MG63 (cell line): ENCODE measurements around the gene NMT2. TPM values are rescaled to one million over a fixed set of nuclear protein-coding genes. Genes with fewer than 3 reads are reported as not detected.

Source experiments
- DNase-seq: peaks from one replicate; pipeline ENCODE4 v3.0.0-alpha.2; 2020
- H3K27me3 ChIP-seq: fragments of 250-450 bp; sonication (Bioruptor Pico); 2 replicates; pipeline ENCODE4 v1.5.1; 2020; ENCODE audit warnings: mild to moderate bottlenecking, moderate library complexity
- H3K36me3 ChIP-seq: fragments of 250-450 bp; sonication (Bioruptor Pico); 2 replicates; pipeline ENCODE4 v1.5.1; 2020; ENCODE audit warnings: mild to moderate bottlenecking, moderate library complexity
- H3K4me3 ChIP-seq: fragments of 250-450 bp; sonication (Bioruptor Pico); 2 replicates; pipeline ENCODE4 v1.5.1; 2020; ENCODE audit warnings: mild to moderate bottlenecking, moderate library complexity
- H3K9me3 ChIP-seq: fragments of 250-450 bp; sonication (Bioruptor Pico); 2 replicates; pipeline ENCODE4 v1.5.1; 2020; ENCODE audit warnings: mild to moderate bottlenecking, moderate library complexity
- total RNA-seq: library from RNA; depleted of rRNA; stranded (reverse); fragments of >200 nt; shearing (Covaris generic); gene quantifications from 2 replicates; pipeline ENCODE4 v1.2.3, GENCODE V29; 2014; ENCODE audit warnings: low replicate concordance

Gene NMT2
- total RNA-seq, 1 experiment from 2014 or later, result 115 TPM

- Histone ChIP-seq H3K27me3 (no peaks in the 10 kb centered on the region), H3K4me3 (no peak overlapping the region)
- no peak for DNase-seq
Observed at GRCh38 chr10:15189133-15189885, 20.8 kb upstream of the NMT2 start.

DNA sequence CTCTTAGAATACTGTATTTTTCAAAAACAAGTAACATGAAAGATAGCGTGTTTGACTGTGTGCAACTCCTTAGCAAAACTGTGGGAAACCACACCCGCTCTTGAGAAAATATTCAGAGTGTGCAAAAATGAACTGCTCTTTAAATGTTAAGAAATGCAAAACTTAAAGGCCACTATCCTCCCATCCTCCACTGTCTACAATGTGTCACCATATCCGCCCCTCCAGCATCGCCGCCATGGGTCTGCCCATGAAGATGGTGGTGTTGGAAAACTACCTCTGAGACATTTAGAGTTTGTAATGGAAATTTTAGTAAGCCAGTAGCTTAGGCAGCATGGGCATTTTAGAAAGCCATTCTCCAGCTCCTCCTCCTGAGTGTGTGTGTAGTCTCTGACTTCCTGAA is 20.1 kb upstream of the NMT2 start:
- H3K36me3 ChIP-seq, result no peaks in the 10 kb centered on the region
- H3K27me3 ChIP-seq, result no peaks in the 10 kb centered on the region
- no peak overlapping the region for H3K4me3 ChIP-seq
- H3K9me3 ChIP-seq, result peaks cover 4% of the 10 kb centered on the region; the same call in 1 of the 2 replicates
- no peak for DNase-seq

More at GRCh38 chr10:15189133-15189885, 20.8 kb upstream of the NMT2 start:
- Histone ChIP-seq H3K36me3 (no peaks in the 10 kb centered on the region), H3K9me3 (peaks cover 4% of the 10 kb centered on the region; the same call in 1 of the 2 replicates)

DNA sequence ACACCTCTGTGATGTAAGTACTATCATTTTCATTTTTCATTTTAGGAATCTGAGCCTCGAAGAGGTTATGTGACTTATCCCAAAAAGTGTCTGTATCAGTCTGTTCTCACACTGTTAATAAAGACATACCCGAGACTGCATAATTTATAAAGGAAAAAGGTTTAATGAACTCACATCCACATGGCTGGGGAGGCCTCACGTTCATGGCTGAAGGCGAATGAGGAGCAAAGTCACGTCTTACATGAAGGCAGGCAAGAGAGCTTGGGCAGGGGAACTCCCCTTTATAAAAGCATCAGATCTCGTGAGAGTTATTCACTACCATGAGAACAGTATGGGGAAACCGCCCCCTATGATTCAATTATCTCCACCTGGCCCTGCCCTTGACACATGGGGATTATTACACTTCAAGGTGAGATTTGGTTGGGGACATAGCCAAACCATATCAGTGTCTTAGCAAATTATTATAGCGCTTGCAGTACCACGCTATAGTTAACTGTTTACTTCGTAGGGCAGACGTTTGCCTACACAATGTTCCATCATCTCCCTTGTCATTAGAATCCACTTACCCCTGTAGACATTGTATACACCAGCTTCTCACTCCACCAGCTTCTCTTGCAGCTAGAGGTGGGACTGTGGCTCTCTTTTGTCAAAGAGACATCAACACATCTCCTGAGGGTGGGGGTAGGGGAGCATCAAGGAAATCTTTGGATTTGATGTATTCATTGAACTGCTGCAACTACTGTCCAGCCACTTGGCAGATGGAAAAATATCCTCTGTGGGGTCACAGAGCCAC is 15.4 kb upstream of the NMT2 start:
- Histone ChIP-seq H3K36me3 (no peaks in the 10 kb centered on the region), H3K9me3 (peaks cover 4% of the 10 kb centered on the region; the same call in 1 of the 2 replicates), H3K4me3 (no peak overlapping the region), H3K27me3 (no peaks in the 10 kb centered on the region)
- DNase-seq, result no peak

GRCh38 chr10:15182540-15183207 is 14.2 kb upstream of the NMT2 start:
- no peak for DNase-seq
- Histone ChIP-seq H3K27me3 (no peaks in the 10 kb centered on the region), H3K9me3 (peaks cover 4% of the 10 kb centered on the region; the same call in 1 of the 2 replicates), H3K36me3 (no peaks in the 10 kb centered on the region), H3K4me3 (no peak overlapping the region)

DNA sequence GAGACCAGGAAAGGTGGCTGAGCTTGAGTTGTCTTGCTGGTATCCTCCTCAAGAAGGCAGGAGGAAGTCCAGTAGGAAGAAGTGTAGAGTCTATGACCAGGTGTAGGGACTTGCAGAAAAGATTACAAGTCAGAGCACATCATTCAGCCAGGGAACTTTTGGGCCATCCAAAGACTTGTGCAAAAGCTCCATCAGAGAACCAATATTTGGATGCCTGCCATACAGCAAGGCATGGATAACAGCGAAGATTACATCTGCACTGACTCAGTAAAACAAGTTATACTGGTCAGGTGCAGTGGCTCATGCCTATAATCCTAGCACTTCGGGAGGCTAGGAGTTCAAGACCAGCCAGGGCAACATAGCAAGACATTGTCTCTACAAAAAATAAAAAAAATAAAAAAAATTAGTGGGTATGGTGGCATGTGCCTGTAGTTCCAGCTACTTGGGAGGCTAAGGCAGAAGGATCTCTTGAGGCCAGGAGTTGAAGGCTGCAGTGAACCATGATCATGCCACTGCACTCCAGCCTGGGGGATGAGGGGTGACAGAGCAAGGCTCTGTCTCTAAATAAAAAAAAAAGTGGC is 13.2 kb upstream of the NMT2 start:
- H3K36me3 ChIP-seq, result no peaks in the 10 kb centered on the region
- DNase-seq, result no peak
- no peak overlapping the region for H3K4me3 ChIP-seq
- no peaks in the 10 kb centered on the region for H3K27me3 ChIP-seq
- H3K9me3 ChIP-seq, result peaks cover 4% of the 10 kb centered on the region; the same call in 1 of the 2 replicates

- DNase-seq, result no peak
- no peaks in the 10 kb centered on the region for H3K9me3 ChIP-seq
Observed at GRCh38 chr10:15180736-15181135, 12.2 kb upstream of the NMT2 start.

GRCh38 chr10:15176269-15176668 is 7.8 kb upstream of the NMT2 start:
- Histone ChIP-seq H3K4me3 (no peak overlapping the region), H3K27me3 (no peaks in the 10 kb centered on the region)

More at GRCh38 chr10:15180736-15181135, 12.2 kb upstream of the NMT2 start:
- Histone ChIP-seq H3K4me3 (no peak overlapping the region), H3K27me3 (no peaks in the 10 kb centered on the region), H3K36me3 (no peaks in the 10 kb centered on the region)

GRCh38 chr10:15175587-15175986 is 7.1 kb upstream of the NMT2 start:
- H3K27me3 ChIP-seq, result no peaks in the 10 kb centered on the region
- DNase-seq, result no peak
- H3K36me3 ChIP-seq, result no peaks in the 10 kb centered on the region
- no peaks in the 10 kb centered on the region for H3K9me3 ChIP-seq
- no peak overlapping the region for H3K4me3 ChIP-seq

More at GRCh38 chr10:15176269-15176668, 7.8 kb upstream of the NMT2 start:
- Histone ChIP-seq H3K9me3 (no peaks in the 10 kb centered on the region), H3K36me3 (no peaks in the 10 kb centered on the region)
- DNase-seq, result no peak

- Histone ChIP-seq H3K27me3 (no peaks in the 10 kb centered on the region), H3K9me3 (no peaks in the 10 kb centered on the region), H3K4me3 (no peak overlapping the region), H3K36me3 (no peaks in the 10 kb centered on the region; the same call in 1 of the 2 replicates)
- no peak for DNase-seq
Observed at GRCh38 chr10:15172306-15172840, 3.9 kb upstream of the NMT2 start.

DNA sequence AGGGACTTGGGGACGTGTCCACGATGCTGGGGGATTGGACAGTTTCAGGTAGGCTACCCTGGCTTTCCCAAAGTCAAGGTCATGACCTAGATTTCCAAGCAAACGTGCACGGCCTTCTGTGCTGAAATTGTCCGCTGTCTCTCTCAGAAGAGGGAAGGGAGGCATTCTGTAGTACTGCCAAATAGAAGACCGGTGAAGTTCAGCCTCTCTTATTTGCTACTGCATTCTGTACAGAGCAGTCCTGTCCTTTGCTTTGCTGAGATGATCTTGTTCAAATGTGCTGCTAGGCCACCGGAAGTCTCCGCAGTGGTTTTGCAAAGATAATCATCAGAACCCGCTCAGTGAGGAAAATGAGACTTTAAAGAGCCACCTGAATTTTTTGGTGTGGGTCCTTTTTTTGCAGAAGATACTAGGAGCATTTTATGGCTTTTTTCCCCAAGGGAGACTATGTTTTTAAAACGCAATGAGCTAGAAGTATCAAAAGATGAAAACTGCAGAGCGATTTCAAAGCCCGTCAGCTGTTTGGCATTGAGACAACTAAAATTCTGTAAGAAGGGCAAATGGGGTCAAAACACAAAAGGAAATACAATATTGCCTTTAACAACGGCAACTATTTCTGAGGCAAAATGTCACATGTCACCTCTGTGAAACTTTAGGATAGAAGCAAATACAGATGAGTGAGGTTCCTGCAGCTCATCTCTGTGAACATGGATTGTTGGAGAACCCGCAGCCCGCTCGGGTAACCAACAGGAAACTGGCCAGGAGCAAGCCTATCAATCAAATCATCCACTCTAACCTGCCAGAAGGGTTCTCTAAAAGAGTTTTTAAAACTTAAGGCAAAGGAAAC is 1.3 kb upstream of the NMT2 start:
- H3K27me3 ChIP-seq, result no peaks in the 10 kb centered on the region
- H3K36me3 ChIP-seq, result peaks cover 8% of the 10 kb centered on the region
- H3K9me3 ChIP-seq, result no peaks in the 10 kb centered on the region
- no peak overlapping the region for H3K4me3 ChIP-seq
- DNase-seq, result no peak

DNA sequence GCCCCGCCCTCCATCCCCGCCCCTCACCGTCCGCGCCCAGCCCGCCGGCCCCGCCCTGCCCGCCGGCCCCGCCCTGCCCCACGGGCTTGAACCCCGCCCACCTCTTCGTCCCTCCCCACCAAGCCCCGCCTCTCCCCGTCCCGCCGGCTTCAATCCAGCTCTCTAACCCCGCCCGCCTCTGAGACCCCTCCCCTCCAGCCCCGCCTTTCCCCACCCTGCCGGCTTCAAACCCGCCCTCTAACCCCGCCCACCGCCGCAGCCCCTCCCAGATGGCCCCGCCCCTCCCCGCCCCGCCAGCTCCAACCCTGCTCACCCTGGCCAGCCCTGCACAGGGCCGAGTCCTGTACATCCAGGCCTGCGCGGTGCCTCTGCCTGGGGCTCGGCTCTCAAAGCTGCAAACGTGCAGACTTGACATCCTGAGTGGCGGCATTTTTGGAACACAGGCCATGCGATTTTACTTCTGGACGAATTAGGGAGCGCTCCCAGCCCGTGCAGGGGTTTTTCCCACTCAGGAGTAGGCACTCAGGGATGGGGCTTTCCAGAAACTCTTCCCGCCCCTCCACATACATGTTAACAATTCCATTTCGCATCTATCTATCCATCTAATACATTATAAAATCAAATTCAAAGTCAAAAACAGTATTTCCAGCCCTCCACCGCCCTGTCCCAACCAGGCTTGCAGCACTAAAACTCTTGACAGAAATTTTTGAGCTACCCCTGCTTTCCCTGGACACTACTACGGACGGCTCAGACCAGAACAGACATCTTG is 477 bp upstream of the NMT2 start:
- Histone ChIP-seq H3K36me3 (peaks cover 15% of the 10 kb centered on the region), H3K4me3 (peak overlapping the region; percentile 16; the same call in 1 of the 2 replicates), H3K9me3 (no peaks in the 10 kb centered on the region), H3K27me3 (no peaks in the 10 kb centered on the region)
- peak; percentile 84 for DNase-seq

- H3K9me3 ChIP-seq, result no peaks in the 10 kb centered on the region
- peak overlapping the region; percentile 95 for H3K4me3 ChIP-seq
- no peaks in the 10 kb centered on the region for H3K27me3 ChIP-seq
- DNase-seq, result peak; percentile 59
- H3K36me3 ChIP-seq, result peaks cover 23% of the 10 kb centered on the region
Observed at GRCh38 chr10:15167411-15168290, 842 bp downstream of the NMT2 start.

DNA sequence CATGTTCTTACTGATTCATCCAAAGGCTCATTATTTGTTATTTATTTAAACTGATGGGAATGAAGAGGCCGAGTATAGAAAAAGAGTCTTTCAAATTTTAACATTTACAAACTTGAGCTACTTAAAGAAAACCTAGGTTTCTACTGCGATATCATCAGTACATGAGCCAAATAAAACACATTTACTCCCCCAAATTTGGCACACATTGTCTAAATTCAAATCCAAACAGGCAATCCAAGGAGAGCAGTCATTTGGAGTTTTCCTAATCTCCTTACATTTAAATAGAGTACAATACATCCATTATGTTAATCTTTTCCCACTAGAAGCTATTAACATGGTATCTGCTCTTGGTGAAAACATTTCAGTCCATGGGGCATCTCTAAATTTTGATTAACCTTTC is 2.2 kb downstream of the NMT2 start:
- Histone ChIP-seq H3K27me3 (no peaks in the 10 kb centered on the region), H3K36me3 (peaks cover 23% of the 10 kb centered on the region), H3K9me3 (no peaks in the 10 kb centered on the region), H3K4me3 (peak overlapping the region; percentile 95)
- DNase-seq, result no peak

DNA sequence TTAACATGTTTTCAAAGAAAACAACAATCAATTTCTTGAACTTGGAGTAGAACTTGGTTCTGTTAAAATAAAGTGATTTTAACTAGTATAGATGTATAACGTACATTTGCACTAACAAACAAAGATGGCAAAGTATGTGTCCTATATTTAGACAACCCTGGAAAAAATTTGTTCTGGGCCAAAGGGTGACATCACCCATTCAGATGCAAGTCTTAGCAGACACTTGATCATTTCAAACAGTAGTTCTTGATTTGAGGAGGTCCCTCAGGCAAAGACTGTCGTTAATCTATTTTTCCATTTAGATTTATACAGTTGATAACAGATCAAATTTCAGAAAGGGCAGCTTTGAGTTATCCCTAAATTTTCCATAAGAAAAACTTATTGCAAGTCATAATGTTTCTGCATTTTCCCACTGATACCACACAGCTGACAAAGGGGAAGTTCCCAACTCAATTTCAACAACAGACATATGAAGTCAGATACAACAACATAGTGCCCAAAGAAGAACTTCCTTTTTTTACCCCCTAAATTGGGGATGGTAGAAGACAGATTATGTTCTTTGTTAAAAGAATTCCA is 5.2 kb downstream of the NMT2 start:
- Histone ChIP-seq H3K36me3 (peaks cover 39% of the 10 kb centered on the region), H3K9me3 (no peaks in the 10 kb centered on the region), H3K4me3 (no peak overlapping the region), H3K27me3 (no peaks in the 10 kb centered on the region)
- no peak for DNase-seq
